Adrenal gland (tissue), 5 donors: ENCODE data around the gene SCN1B.

ENCODE experiments used
- CTCF ChIP-seq, 6 experiments: fragments of 450-650 bp in 4 of 6; fragments of 200-600 bp in 2 of 6; sonication (generic) in 1 of 6; IDR thresholded peaks; 1 replicate in 5 of 6; 2 replicates in 1 of 6; pipeline versions ENCODE4 v1.5.1 to v1.8.0; 2016 to 2021; ENCODE audit warnings: antibody characterized with exemption in 6 of 6, mild to moderate bottlenecking in 2 of 6, moderate library complexity in 1 of 6
- POLR2A ChIP-seq, 2 donors: fragments of 450-650 bp; IDR thresholded peaks; one replicate each; pipeline ENCODE4 v1.6.1; 2017; ENCODE audit warnings: antibody characterized with exemption in 2 of 2, mild to moderate bottlenecking in 2 of 2, moderate library complexity in 1 of 2
- donor health status: DM: no; HTN: no; CAD: no.

GRCh38 chr19:35060160-35060855, 30.0 kb downstream of the SCN1B start:
- TF ChIP-seq CTCF (IDR thresholded peaks at IDR 0.05), result no peak
- TF ChIP-seq POLR2A (IDR thresholded peaks at IDR 0.05), result no peak
